ENCODE results near the gene TMCC1. TPM values are rescaled to one million over a fixed set of nuclear protein-coding genes. Genes with fewer than 3 reads are reported as not detected.
"Not testable (repeated sequence)": the region's sequence is repeated elsewhere in the genome, so short reads cannot be mapped to it uniquely, and the experiment has no call there.

The TMCC1 gene
- total RNA-seq, 2 donors from 2014 or later: 10.1 to 13.2 TPM

- TF ChIP-seq CTCF (IDR thresholded peaks at IDR 0.05): no peak
- TF ChIP-seq POLR2A (IDR thresholded peaks at IDR 0.05): no peak
- H3K4me3 ChIP-seq: no peak overlapping the region
- WGBS, 2 donors: 87 to 91% methylated on average over 8 of the region's 8 CpGs
- H3K36me3 ChIP-seq (replicated peaks in 1 of 2; ENCODE audit: insufficient read depth in 1 of 2, low read depth in 2 of 2): no peaks in the 10 kb centered on the region
- no peaks in the 10 kb centered on the region for H3K4me1 ChIP-seq
- H3K27me3 ChIP-seq: no peaks in the 10 kb centered on the region
- peaks cover 0 to 31% (median 0%) of the 10 kb centered on the region in 3 donors for H3K9me3 ChIP-seq
- intact Hi-C loops (cut with DNase I): no loop called here
- no peak overlapping the region for H3K27ac ChIP-seq
- ATAC-seq (no peak), DNase-seq (no peak)
Observed at GRCh38 chr3:129918461-129918860, 24.9 kb upstream of the TMCC1 start.

- H3K36me3 ChIP-seq (replicated peaks in 1 of 2; ENCODE audit: insufficient read depth in 1 of 2, low read depth in 2 of 2): no peaks in the 10 kb centered on the region
- intact Hi-C loops (cut with DNase I): no loop called here
- H3K9me3 ChIP-seq: peaks cover 0 to 31% (median 0%) of the 10 kb centered on the region in 3 donors
- ATAC-seq (no peak), DNase-seq (no peak)
- no peaks in the 10 kb centered on the region for H3K4me1 ChIP-seq
- 80 to 81% methylated on average over 6 of the region's 6 CpGs for WGBS, 2 donors
- no peak overlapping the region for H3K27ac ChIP-seq
- H3K27me3 ChIP-seq: no peaks in the 10 kb centered on the region
- no peak overlapping the region for H3K4me3 ChIP-seq
- TF ChIP-seq POLR2A (IDR thresholded peaks at IDR 0.05) (no peak), CTCF (IDR thresholded peaks at IDR 0.05) (no peak)
Observed at GRCh38 chr3:129917423-129918007, 24.0 kb upstream of the TMCC1 start.

GRCh38 chr3:129913618-129914017 is 20.1 kb upstream of the TMCC1 start:
- no peaks in the 10 kb centered on the region for H3K27me3 ChIP-seq
- no peak overlapping the region for H3K27ac ChIP-seq
- no peak for ATAC-seq
- TF ChIP-seq CTCF (IDR thresholded peaks at IDR 0.05) (no peak), POLR2A (IDR thresholded peaks at IDR 0.05) (no peak)
- peaks cover 0 to 27% (median 0%) of the 10 kb centered on the region in 3 donors for H3K9me3 ChIP-seq
- intact Hi-C loops (cut with DNase I): no loop called here
- H3K4me3 ChIP-seq: no peak overlapping the region
- H3K36me3 ChIP-seq (replicated peaks in 1 of 2; ENCODE audit: insufficient read depth in 1 of 2, low read depth in 2 of 2): no peaks in the 10 kb centered on the region
- WGBS, 2 donors: 76 to 79% methylated on average over 3 of the region's 3 CpGs
- peaks cover under 1% of the 10 kb centered on the region for H3K4me1 ChIP-seq
- no peak for DNase-seq

- no peak for ATAC-seq
- H3K4me3 ChIP-seq: no peak overlapping the region
- peaks cover 0 to 14% (median 2%) of the 10 kb centered on the region in 3 donors for H3K9me3 ChIP-seq
- H3K4me1 ChIP-seq: peaks cover 7% of the 10 kb centered on the region
- DNase-seq: peak in 1 of 4 donors; percentile 42
- H3K27ac ChIP-seq: peak overlapping the region in 1 of 4 donors; percentile 29
- H3K36me3 ChIP-seq (replicated peaks in 1 of 2; ENCODE audit: insufficient read depth in 1 of 2, low read depth in 2 of 2): no peaks in the 10 kb centered on the region
- no peaks in the 10 kb centered on the region for H3K27me3 ChIP-seq
- TF ChIP-seq CTCF (IDR thresholded peaks at IDR 0.05): no peak
- TF ChIP-seq POLR2A (IDR thresholded peaks at IDR 0.05): no peak
- intact Hi-C loops (cut with DNase I): no loop called here
Observed at GRCh38 chr3:129911261-129911861, 17.9 kb upstream of the TMCC1 start.

GRCh38 chr3:129909235-129909634 is 15.7 kb upstream of the TMCC1 start:
- intact Hi-C loops (cut with DNase I); H3K4me3 ChIP-seq; H3K36me3 ChIP-seq (replicated peaks in 1 of 2; ENCODE audit: insufficient read depth in 1 of 2, low read depth in 2 of 2); H3K27me3 ChIP-seq; H3K4me1 ChIP-seq; ATAC-seq; DNase-seq: not testable (repeated sequence)
- WGBS, 2 donors: 88 to 100% methylated on average over 4 of the region's 4 CpGs
- Histone ChIP-seq H3K27ac (peak overlapping the region in 1 of 4 donors; percentile 67), H3K9me3 (peaks cover 0 to 18% (median 2%) of the 10 kb centered on the region in 3 donors)
